ENCODE measurements around the gene GAS2L1. TPM values are rescaled to one million over a fixed set of nuclear protein-coding genes. Genes with fewer than 3 reads are reported as not detected.

The GAS2L1 gene
- polyA plus RNA-seq, 1 donor from 2014 or later: 0.77 TPM

DNA sequence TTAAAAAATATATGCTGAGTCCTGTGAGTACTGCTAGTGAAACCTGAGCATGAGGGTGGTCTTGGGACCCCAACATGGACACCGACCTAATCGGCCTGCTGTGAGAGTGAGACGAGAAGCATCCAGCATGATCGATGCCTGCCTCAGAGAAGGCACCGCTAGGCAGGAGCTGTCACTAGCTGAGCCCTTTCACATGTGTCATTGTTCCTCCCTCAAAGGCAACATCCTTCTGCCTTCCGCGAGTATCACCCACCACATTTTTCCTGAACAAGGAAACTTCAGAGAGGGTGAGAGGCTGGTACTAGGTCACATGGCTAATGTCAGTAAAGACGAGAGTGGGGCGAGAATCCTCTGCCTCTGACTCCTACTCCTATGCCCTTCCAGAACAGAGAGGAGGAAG, 46.3 kb downstream of the GAS2L1 start:
- Histone ChIP-seq H2AFZ (ENCODE audit: low read depth, low read length) (no peak overlapping the region), H3K36me3 (ENCODE audit: insufficient read depth, low read length) (peaks cover 9% of the 10 kb centered on the region), H3K9ac (ENCODE audit: low read length) (no peak overlapping the region), H3K9me3 (ENCODE audit: low read length) (no peaks in the 10 kb centered on the region), H3K79me2 (replicated peaks; ENCODE audit: insufficient read depth, low read length) (no peaks in the 10 kb centered on the region), H3K4me3 (ENCODE audit: low read length) (no peak overlapping the region), H3F3A (ENCODE audit: insufficient read depth, low read length, poor library complexity, severe bottlenecking) (no peaks in the 10 kb centered on the region), H3K27ac (ENCODE audit: low read length) (no peak overlapping the region), H3K27me3 (ENCODE audit: insufficient read depth, low read depth, low read length) (no peaks in the 10 kb centered on the region), H3K9me2 (ENCODE audit: insufficient read depth, low read length) (no peaks in the 10 kb centered on the region), H3K4me2 (ENCODE audit: low read length) (no peak overlapping the region), H4K20me1 (ENCODE audit: insufficient read depth) (no peaks in the 10 kb centered on the region)
- TF ChIP-seq, protein P1, sequence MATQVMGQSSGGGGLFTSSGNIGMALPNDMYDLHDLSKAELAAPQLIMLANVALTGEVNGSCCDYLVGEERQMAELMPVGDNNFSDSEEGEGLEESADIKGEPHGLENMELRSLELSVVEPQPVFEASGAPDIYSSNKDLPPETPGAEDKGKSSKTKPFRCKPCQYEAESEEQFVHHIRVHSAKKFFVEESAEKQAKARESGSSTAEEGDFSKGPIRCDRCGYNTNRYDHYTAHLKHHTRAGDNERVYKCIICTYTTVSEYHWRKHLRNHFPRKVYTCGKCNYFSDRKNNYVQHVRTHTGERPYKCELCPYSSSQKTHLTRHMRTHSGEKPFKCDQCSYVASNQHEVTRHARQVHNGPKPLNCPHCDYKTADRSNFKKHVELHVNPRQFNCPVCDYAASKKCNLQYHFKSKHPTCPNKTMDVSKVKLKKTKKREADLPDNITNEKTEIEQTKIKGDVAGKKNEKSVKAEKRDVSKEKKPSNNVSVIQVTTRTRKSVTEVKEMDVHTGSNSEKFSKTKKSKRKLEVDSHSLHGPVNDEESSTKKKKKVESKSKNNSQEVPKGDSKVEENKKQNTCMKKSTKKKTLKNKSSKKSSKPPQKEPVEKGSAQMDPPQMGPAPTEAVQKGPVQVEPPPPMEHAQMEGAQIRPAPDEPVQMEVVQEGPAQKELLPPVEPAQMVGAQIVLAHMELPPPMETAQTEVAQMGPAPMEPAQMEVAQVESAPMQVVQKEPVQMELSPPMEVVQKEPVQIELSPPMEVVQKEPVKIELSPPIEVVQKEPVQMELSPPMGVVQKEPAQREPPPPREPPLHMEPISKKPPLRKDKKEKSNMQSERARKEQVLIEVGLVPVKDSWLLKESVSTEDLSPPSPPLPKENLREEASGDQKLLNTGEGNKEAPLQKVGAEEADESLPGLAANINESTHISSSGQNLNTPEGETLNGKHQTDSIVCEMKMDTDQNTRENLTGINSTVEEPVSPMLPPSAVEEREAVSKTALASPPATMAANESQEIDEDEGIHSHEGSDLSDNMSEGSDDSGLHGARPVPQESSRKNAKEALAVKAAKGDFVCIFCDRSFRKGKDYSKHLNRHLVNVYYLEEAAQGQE (IDR thresholded peaks at IDR 0.05; ENCODE audit: borderline replicate concordance): no peak
- no peak for TF ChIP-seq TAF1 (IDR thresholded peaks at IDR 0.05; ENCODE audit: low read depth)
- TF ChIP-seq, protein P2, sequence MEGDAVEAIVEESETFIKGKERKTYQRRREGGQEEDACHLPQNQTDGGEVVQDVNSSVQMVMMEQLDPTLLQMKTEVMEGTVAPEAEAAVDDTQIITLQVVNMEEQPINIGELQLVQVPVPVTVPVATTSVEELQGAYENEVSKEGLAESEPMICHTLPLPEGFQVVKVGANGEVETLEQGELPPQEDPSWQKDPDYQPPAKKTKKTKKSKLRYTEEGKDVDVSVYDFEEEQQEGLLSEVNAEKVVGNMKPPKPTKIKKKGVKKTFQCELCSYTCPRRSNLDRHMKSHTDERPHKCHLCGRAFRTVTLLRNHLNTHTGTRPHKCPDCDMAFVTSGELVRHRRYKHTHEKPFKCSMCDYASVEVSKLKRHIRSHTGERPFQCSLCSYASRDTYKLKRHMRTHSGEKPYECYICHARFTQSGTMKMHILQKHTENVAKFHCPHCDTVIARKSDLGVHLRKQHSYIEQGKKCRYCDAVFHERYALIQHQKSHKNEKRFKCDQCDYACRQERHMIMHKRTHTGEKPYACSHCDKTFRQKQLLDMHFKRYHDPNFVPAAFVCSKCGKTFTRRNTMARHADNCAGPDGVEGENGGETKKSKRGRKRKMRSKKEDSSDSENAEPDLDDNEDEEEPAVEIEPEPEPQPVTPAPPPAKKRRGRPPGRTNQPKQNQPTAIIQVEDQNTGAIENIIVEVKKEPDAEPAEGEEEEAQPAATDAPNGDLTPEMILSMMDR (IDR thresholded peaks at IDR 0.05; ENCODE audit: poor library complexity, severe bottlenecking): no peak
- no peak for TF ChIP-seq EZH2 (IDR thresholded peaks at IDR 0.05; ENCODE audit: borderline replicate concordance, insufficient read depth, low read length, poor library complexity, severe bottlenecking)
- TF ChIP-seq POLR2AphosphoS5 (IDR thresholded peaks at IDR 0.05): no peak
- no peak for TF ChIP-seq EP300 (conservative IDR thresholded peaks at IDR 0.05; ENCODE audit: poor library complexity, severe bottlenecking)
- no peak for TF ChIP-seq RAD21 (conservative IDR thresholded peaks at IDR 0.05)
- no peak for TF ChIP-seq SMC3 (conservative IDR thresholded peaks at IDR 0.05; ENCODE audit: poor library complexity)
- TF ChIP-seq MXI1 (conservative IDR thresholded peaks at IDR 0.05; ENCODE audit: poor library complexity, severe bottlenecking): no peak

DNA sequence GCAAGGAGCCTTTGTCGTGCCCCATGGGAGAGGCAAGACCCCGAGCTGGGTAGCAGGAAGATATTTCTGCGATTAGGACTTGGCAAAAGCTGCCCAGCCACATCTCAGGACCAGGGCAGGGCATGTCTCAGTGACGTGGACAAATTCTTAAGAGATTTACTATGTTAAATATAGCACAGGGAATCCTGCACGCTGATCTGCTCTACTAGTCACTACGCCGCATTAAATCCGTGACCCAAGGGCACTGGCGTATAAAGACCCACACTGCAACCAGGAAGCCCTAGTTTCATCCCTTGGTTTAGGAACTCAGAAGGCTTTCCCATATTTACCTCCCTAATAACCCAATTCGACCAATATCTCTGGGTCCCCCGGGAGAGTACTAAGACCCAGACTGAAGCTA, 46.8 kb downstream of the GAS2L1 start:
- H3K9me2 ChIP-seq (ENCODE audit: insufficient read depth, low read length): no peaks in the 10 kb centered on the region
- H3K9ac ChIP-seq (ENCODE audit: low read length): no peak overlapping the region
- no peak overlapping the region for H3K4me2 ChIP-seq (ENCODE audit: low read length)
- H3K27me3 ChIP-seq (ENCODE audit: insufficient read depth, low read depth, low read length): no peaks in the 10 kb centered on the region
- peaks cover 9% of the 10 kb centered on the region for H3K36me3 ChIP-seq (ENCODE audit: insufficient read depth, low read length)
- no peak overlapping the region for H3K27ac ChIP-seq (ENCODE audit: low read length)
- no peak overlapping the region for H3K4me3 ChIP-seq (ENCODE audit: low read length)
- TF ChIP-seq SMC3 (conservative IDR thresholded peaks at IDR 0.05; ENCODE audit: poor library complexity) (no peak), POLR2AphosphoS5 (IDR thresholded peaks at IDR 0.05) (no peak), MXI1 (conservative IDR thresholded peaks at IDR 0.05; ENCODE audit: poor library complexity, severe bottlenecking) (no peak), RAD21 (conservative IDR thresholded peaks at IDR 0.05) (no peak), EZH2 (IDR thresholded peaks at IDR 0.05; ENCODE audit: borderline replicate concordance, insufficient read depth, low read length, poor library complexity, severe bottlenecking) (no peak), TAF1 (IDR thresholded peaks at IDR 0.05; ENCODE audit: low read depth) (no peak), EP300 (conservative IDR thresholded peaks at IDR 0.05; ENCODE audit: poor library complexity, severe bottlenecking) (no peak)
- TF ChIP-seq, protein P1 (IDR thresholded peaks at IDR 0.05; ENCODE audit: borderline replicate concordance): no peak
- TF ChIP-seq, protein P2 (IDR thresholded peaks at IDR 0.05; ENCODE audit: poor library complexity, severe bottlenecking): no peak
- no peaks in the 10 kb centered on the region for H3F3A ChIP-seq (ENCODE audit: insufficient read depth, low read length, poor library complexity, severe bottlenecking)
- H4K20me1 ChIP-seq (ENCODE audit: insufficient read depth): no peaks in the 10 kb centered on the region
- no peak overlapping the region for H2AFZ ChIP-seq (ENCODE audit: low read depth, low read length)
- no peaks in the 10 kb centered on the region for H3K9me3 ChIP-seq (ENCODE audit: low read length)
- no peaks in the 10 kb centered on the region for H3K79me2 ChIP-seq (replicated peaks; ENCODE audit: insufficient read depth, low read length)
